Occipital lobe (tissue), 2 donors: ENCODE results near the gene PDE4A. TPM values are rescaled to one million over a fixed set of nuclear protein-coding genes. Genes with fewer than 3 reads are reported as not detected.
A peak's percentile ranks its signal among the peaks of the same experiment; 100 is the strongest.
"Not testable (repeated sequence)": the region's sequence is repeated elsewhere in the genome, so short reads cannot be mapped to it uniquely, and the experiment has no call there.

ENCODE experiments used
- DNase-seq: peaks from one replicate; lab custom pipeline; 2025; lab: John Stamatoyannopoulos, UW
- total RNA-seq: library from RNA; depleted of rRNA; stranded (reverse); fragments of >200 nt; gene quantifications from one replicate; pipeline ENCODE4 v1.2.3, GENCODE V29; 2014

The PDE4A gene
- 5.6 TPM for total RNA-seq

- no peak for DNase-seq
These were observed at the start of gene PDE4A for GRCh38 chr19:10420444-10421239. TSS of gene PDE4A (plus strand) at chr19:10420538. CDS start at chr19:10420765, 227 bp downstream.

- no peak for DNase-seq
These were observed 47.6 kb upstream of the PDE4A start for GRCh38 chr19:10372690-10373089.

- DNase-seq: no peak
These were observed 45.4 kb upstream of the PDE4A start for GRCh38 chr19:10374931-10375330.

- DNase-seq: not testable (repeated sequence)
These were observed 43.1 kb upstream of the PDE4A start for GRCh38 chr19:10377140-10377640.

GRCh38 chr19:10378124-10378523, 42.2 kb upstream of the PDE4A start:
- no peak for DNase-seq

GRCh38 chr19:10379880-10380312, 40.4 kb upstream of the PDE4A start:
- no peak for DNase-seq

GRCh38 chr19:10380313-10381102, 39.8 kb upstream of the PDE4A start, which contains the start of gene TYK2:
TSS of gene TYK2 (minus strand) at chr19:10380572. CDS start at chr19:10378406, 2,166 bp downstream.
- peak; percentile 95 for DNase-seq

GRCh38 chr19:10383223-10383499, 37.2 kb upstream of the PDE4A start:
- not testable (repeated sequence) for DNase-seq

GRCh38 chr19:10384580-10384979, 35.8 kb upstream of the PDE4A start:
- DNase-seq: no peak

GRCh38 chr19:10388957-10389356, 31.4 kb upstream of the PDE4A start:
- DNase-seq: peak; percentile 39

GRCh38 chr19:10389863-10390262, 30.5 kb upstream of the PDE4A start:
- no peak for DNase-seq

GRCh38 chr19:10390652-10391286, 29.6 kb upstream of the PDE4A start:
- DNase-seq: no peak

- no peak for DNase-seq
These were observed 28.2 kb upstream of the PDE4A start for GRCh38 chr19:10392120-10392519.

GRCh38 chr19:10393137-10393536, 27.2 kb upstream of the PDE4A start:
- no peak for DNase-seq

GRCh38 chr19:10395003-10395402, 25.3 kb upstream of the PDE4A start:
- DNase-seq: no peak

- no peak for DNase-seq
These were observed 24.9 kb upstream of the PDE4A start for GRCh38 chr19:10395436-10395835.

- no peak for DNase-seq
These were observed 24.4 kb upstream of the PDE4A start for GRCh38 chr19:10395917-10396316.

GRCh38 chr19:10398819-10399218, 21.5 kb upstream of the PDE4A start:
- DNase-seq: no peak

GRCh38 chr19:10399340-10399739, 21.0 kb upstream of the PDE4A start:
- not testable (repeated sequence) for DNase-seq

GRCh38 chr19:10399878-10400277, 20.5 kb upstream of the PDE4A start:
- no peak for DNase-seq

GRCh38 chr19:10402441-10403038, 17.8 kb upstream of the PDE4A start:
- no peak for DNase-seq
